Urinary bladder (tissue), 4 donors: ENCODE results near the gene LMX1B. TPM values are rescaled to one million over a fixed set of nuclear protein-coding genes. Genes with fewer than 3 reads are reported as not detected.

ENCODE experiments used
- DNase-seq: peaks from one replicate; pipeline ENCODE4 v3.0.0-alpha.2; 2015; ENCODE audit errors: extremely low spot score
- H3K27ac ChIP-seq: one replicate; pipeline ENCODE4 v1.5.1; 2013; ENCODE audit warnings: low read depth, mild to moderate bottlenecking, moderate library complexity
- H3K36me3 ChIP-seq: one replicate; pipeline ENCODE4 v1.6.1; 2013; ENCODE audit warnings: mild to moderate bottlenecking, moderate library complexity; ENCODE audit not compliant: insufficient read depth
- H3K4me1 ChIP-seq: one replicate; pipeline ENCODE4 v1.6.1; 2013; ENCODE audit warnings: mild to moderate bottlenecking, moderate library complexity; ENCODE audit not compliant: insufficient read depth
- H3K4me3 ChIP-seq: one replicate; pipeline ENCODE4 v1.5.1; 2013; ENCODE audit warnings: low read depth, low read length
- WGBS: extraction: QIAGEN DNeasy Blood & Tissue Kit; methylation state at CpG from one replicate; pipeline ENCODE4 v1.1.7; 2013; 5-methylcytosine and 5-hydroxymethylcytosine counted together
- polyA plus RNA-seq: library from polyadenylated mRNA; stranded (reverse); fragments of 200-250 nt; gene quantifications from one replicate; pipeline ENCODE4 v1.2.3, GENCODE V29; 2013
- total RNA-seq: library from RNA; depleted of rRNA; stranded (reverse); fragments of >200 nt; gene quantifications from one replicate; pipeline ENCODE4 v1.2.3, GENCODE V29; 2014
- donor health status: healthy with polysubstance abuse.
- donor health status: healthy.

The LMX1B gene
- total and polyA plus RNA-seq, 2 donors: 0.04 TPM; not detected in 1

GRCh38 chr9:126617823-126618165, 4.1 kb downstream of the LMX1B start:
- Histone ChIP-seq H3K4me3 (no peak overlapping the region), H3K4me1 (peaks cover 3% of the 10 kb centered on the region), H3K36me3 (no peaks in the 10 kb centered on the region), H3K27ac (no peak overlapping the region)
- 22% methylated on average over 12 of the region's 12 CpGs for WGBS
- DNase-seq: no peak

DNA sequence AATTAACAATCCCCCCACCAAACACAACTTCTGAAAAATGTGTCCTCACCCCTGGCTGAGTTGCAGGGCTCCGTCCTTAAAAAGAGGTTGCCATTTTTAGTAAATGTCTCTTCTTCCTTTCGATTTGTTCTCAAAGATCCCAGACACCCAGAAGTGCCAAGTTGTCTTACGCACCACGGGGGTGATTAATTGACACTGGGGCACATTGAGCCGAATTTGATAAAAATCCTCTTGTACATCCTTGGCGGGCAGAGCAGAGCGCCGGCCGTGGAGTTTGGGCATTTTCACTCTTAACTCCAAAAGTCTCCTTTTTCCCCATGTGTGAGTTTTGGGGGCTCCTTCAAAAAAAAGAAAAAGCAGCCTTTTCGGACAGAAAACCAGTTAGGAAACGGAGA, 4.5 kb downstream of the LMX1B start:
- Histone ChIP-seq H3K4me3 (no peak overlapping the region), H3K4me1 (peaks cover 2% of the 10 kb centered on the region), H3K36me3 (no peaks in the 10 kb centered on the region), H3K27ac (no peak overlapping the region)
- WGBS: 17% methylated on average over 11 of the region's 11 CpGs
- DNase-seq: no peak

- H3K4me3 ChIP-seq: peak overlapping the region; percentile 9
Measured at GRCh38 chr9:126618585-126619360, 5.0 kb downstream of the LMX1B start.

GRCh38 chr9:126619361-126620135, 5.8 kb downstream of the LMX1B start:
- no peak overlapping the region for H3K4me3 ChIP-seq
- 48% methylated on average over 10 of the region's 10 CpGs for WGBS
- no peak for DNase-seq
- no peaks in the 10 kb centered on the region for H3K36me3 ChIP-seq
- H3K4me1 ChIP-seq: no peaks in the 10 kb centered on the region
- H3K27ac ChIP-seq: no peak overlapping the region

More at GRCh38 chr9:126618585-126619360, 5.0 kb downstream of the LMX1B start:
- no peak for DNase-seq
- WGBS: 25% methylated on average over 50 of the region's 50 CpGs
- Histone ChIP-seq H3K27ac (no peak overlapping the region), H3K4me1 (no peaks in the 10 kb centered on the region), H3K36me3 (no peaks in the 10 kb centered on the region)

DNA sequence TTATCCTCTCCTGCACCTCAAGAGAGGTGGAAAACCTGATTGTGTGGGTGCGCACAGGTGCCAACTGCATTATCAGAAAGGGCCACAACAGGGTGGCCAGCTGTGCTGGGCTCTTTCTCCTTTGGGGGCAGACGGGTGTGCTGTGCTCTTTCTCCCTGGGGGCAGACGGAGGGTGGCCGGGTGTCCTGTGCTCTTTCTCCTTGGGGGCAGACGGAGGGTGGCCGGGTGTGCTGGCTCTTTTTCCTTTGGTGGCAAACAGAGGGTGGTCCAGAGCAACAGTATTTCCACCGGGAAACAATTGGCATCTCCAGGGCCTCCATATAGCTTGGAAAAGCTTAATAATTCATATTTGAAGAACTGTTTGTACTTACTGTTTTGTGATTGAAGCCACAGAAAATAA, 6.8 kb downstream of the LMX1B start:
- H3K4me1 ChIP-seq: peaks cover 1% of the 10 kb centered on the region
- no peak overlapping the region for H3K27ac ChIP-seq
- H3K36me3 ChIP-seq: no peaks in the 10 kb centered on the region
- WGBS: 42% methylated on average over 7 of the region's 7 CpGs
- H3K4me3 ChIP-seq: no peak overlapping the region
- no peak for DNase-seq

DNA sequence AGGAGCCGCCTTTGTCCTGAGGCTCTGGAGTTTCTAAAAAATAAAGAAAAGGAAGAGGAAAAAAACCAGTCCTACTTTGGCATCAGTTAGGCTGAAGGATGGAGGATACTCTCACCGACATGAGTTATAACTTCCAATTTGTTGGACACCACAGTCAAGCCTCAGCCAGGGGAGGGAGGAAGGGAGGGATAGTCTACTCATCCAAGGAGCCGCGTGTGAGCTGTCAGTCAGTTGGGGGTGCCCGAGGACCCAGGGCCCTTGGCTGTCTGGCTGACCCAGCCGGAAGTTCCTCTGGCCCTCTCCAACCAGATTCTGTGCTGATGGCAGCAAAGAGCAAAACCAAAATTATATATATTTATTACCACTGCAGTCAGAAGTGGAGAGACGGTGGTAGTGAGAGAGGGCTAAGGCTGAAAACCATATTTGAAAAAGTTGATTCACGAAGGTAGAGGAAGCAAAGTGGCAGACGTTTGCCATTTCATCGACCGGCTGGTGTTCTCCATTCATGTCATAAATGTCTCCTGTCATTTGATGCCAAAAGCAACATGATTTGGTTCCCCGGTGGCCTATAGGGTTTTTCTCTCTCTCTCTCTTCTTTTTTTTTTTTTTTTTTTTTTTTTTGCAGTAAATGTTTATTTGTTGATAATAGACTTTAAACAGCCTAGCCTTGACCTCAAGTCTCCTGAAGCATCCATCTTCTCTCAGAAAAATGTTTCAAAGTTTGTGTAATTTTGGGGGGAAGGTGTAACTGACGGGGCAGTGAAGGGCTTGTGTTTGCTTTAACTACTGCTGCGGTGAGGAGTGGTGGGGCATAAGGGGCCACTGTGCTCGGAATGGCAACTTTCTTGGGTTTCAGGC, 7.6 kb downstream of the LMX1B start:
- DNase-seq: no peak
- Histone ChIP-seq H3K36me3 (no peaks in the 10 kb centered on the region), H3K27ac (no peak overlapping the region), H3K4me1 (peaks cover 1% of the 10 kb centered on the region), H3K4me3 (no peak overlapping the region)
- 26% methylated on average over 15 of the region's 15 CpGs for WGBS

GRCh38 chr9:126621919-126622735, 8.4 kb downstream of the LMX1B start:
- Histone ChIP-seq H3K4me1 (peaks cover 1% of the 10 kb centered on the region), H3K27ac (no peak overlapping the region), H3K36me3 (no peaks in the 10 kb centered on the region), H3K4me3 (no peak overlapping the region)
- no peak for DNase-seq
- WGBS: 32% methylated on average over 18 of the region's 18 CpGs

DNA sequence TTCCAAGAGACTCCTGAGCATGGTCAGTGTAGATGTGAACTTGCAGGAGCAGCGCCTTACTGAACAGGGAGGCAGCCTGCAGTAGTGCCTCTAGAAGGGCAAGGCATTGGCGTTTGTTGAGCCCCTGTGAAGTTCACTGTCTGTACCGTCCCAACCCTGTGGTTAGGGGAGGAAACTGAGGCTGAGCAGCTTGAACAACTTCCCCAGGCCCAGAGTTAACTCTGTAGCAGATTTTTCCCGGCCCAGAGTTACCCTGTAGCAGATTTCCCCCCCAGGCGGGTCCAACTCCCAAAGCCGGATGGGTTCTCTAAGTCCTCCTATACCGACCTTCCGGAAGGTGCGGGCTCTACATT, 9.6 kb downstream of the LMX1B start:
- Histone ChIP-seq H3K4me1 (peaks cover 1% of the 10 kb centered on the region), H3K27ac (no peak overlapping the region), H3K4me3 (no peak overlapping the region)

GRCh38 chr9:126623667-126624478, 10.1 kb downstream of the LMX1B start:
- Histone ChIP-seq H3K27ac (no peak overlapping the region), H3K4me3 (no peak overlapping the region), H3K4me1 (peaks cover 1% of the 10 kb centered on the region), H3K36me3 (no peaks in the 10 kb centered on the region)
- 6% methylated on average over 52 of the region's 52 CpGs for WGBS
- DNase-seq: no peak

More for the DNA sequence above, 9.6 kb downstream of the LMX1B start:
- H3K36me3 ChIP-seq: no peaks in the 10 kb centered on the region
- no peak for DNase-seq
- 33% methylated on average over 9 of the region's 9 CpGs for WGBS

DNA sequence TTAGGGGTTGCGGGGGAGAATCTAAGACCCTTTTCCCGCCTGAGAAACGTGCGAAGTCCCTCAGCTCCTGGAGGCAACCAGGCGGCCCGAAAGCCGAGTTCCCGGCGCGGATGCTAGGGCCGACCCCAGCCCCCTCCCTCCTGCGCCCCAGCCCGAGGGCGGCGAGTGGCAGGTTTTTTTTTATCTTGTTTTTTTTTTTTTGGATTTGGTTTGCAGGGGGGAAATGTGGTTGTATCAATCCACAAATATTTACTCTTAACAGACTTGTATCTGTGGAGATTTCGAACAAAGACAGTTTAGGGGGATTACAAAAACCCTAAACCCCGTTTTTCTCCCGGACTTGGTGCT, 10.7 kb downstream of the LMX1B start:
- Histone ChIP-seq H3K27ac (no peak overlapping the region), H3K4me3 (no peak overlapping the region), H3K36me3 (no peaks in the 10 kb centered on the region), H3K4me1 (peaks cover 1% of the 10 kb centered on the region)
- 10% methylated on average over 18 of the region's 18 CpGs for WGBS
- no peak for DNase-seq

DNA sequence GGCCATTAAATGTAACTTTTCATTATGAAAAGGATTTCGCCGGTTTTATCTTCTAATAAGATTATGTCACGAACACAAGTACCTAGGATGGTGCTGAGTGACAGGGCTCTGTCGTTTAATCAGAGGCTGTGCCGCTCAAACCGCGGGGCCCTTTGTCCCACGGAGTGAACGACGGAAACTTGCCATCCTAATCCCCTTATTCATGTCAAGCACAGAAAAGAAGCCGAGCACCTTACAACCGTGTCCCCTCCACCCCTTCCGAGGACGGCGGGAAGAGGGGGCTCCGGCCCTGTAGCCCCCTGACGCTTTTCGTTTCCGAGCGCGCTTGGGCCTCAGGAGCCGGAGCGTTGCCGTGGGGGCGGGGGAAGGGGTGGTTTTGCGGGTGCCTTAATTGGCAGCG, 11.2 kb downstream of the LMX1B start:
- H3K4me3 ChIP-seq: no peak overlapping the region
- no peaks in the 10 kb centered on the region for H3K36me3 ChIP-seq
- DNase-seq: no peak
- H3K4me1 ChIP-seq: peaks cover 1% of the 10 kb centered on the region
- WGBS: 7% methylated on average over 27 of the region's 27 CpGs
- no peak overlapping the region for H3K27ac ChIP-seq

- peaks cover 1% of the 10 kb centered on the region for H3K4me1 ChIP-seq
- no peak overlapping the region for H3K27ac ChIP-seq
- no peaks in the 10 kb centered on the region for H3K36me3 ChIP-seq
- peak overlapping the region; percentile 36 for H3K4me3 ChIP-seq
- WGBS: 4% methylated on average over 64 of the region's 64 CpGs
- DNase-seq: no peak
Measured at GRCh38 chr9:126625329-126626126, 11.8 kb downstream of the LMX1B start.
